ENCODE measurements around the gene IFI44. TPM values are rescaled to one million over a fixed set of nuclear protein-coding genes. Genes with fewer than 3 reads are reported as not detected.

Gene IFI44
- total and polyA plus RNA-seq, 2 donors (not counting 1 experiment from before 2014, with no cell fraction given) = 6.2 to 6.9 TPM

GRCh38 chr1:78633209-78633608 is 16.4 kb upstream of the IFI44 start:
- H3K4me3 ChIP-seq (ENCODE audit: control extremely low read depth in 1 of 5, extremely low read depth in 1 of 5, insufficient read depth in 1 of 5, low read depth in 2 of 5, low read length in 4 of 5) = no peak overlapping the region
- H2AFZ ChIP-seq (ENCODE audit: insufficient read depth, low read depth, low read length, poor library complexity, severe bottlenecking) = no peak overlapping the region
- 100% methylated on average over 4 of the region's 4 CpGs for WGBS (ENCODE audit: insufficient coverage)
- no peak overlapping the region for H3K27ac ChIP-seq (ENCODE audit: low read length in 2 of 2)
- Mint-ChIP-seq H3K27me3 (no peaks in the 10 kb centered on the region), H3K4me1 (no peaks in the 10 kb centered on the region), H3K4me3 (no peak overlapping the region), H3K9me3 (ENCODE audit: insufficient read depth) (peaks cover 2% of the 10 kb centered on the region), H3K27ac (no peak overlapping the region)
- no peak overlapping the region for H3K9ac ChIP-seq (ENCODE audit: low read length)
- no peaks in the 10 kb centered on the region for H3K79me2 ChIP-seq (ENCODE audit: control insufficient read depth, insufficient read depth, low read length)
- DNase-seq (no peak), ATAC-seq (ENCODE audit: low read depth) (no peak)
- CTCF ChIA-PET = no interaction called here
- POLR2A ChIA-PET = no interaction called here
- no peaks in the 10 kb centered on the region for H3K9me3 ChIP-seq (ENCODE audit: control extremely low read depth in 1 of 3, control insufficient read depth in 2 of 3, insufficient read depth in 1 of 3, low read length in 2 of 3)
- H3K4me1 ChIP-seq (ENCODE audit: control insufficient read depth in 2 of 2, insufficient read depth in 2 of 2, low read length in 2 of 2) = no peaks in the 10 kb centered on the region
- no peaks in the 10 kb centered on the region for H3K36me3 ChIP-seq (replicated peaks in 1 of 2; ENCODE audit: control extremely low read depth in 1 of 2, control insufficient read depth in 1 of 2, extremely low read depth in 1 of 2, insufficient read depth in 2 of 2, low read length in 1 of 2)
- H4K20me1 ChIP-seq (ENCODE audit: control insufficient read depth, insufficient read depth, low read length, poor library complexity, severe bottlenecking) = no peaks in the 10 kb centered on the region
- no peak overlapping the region for H3K4me2 ChIP-seq (replicated peaks; ENCODE audit: low read depth, low read length, poor library complexity, severe bottlenecking)
- H3K27me3 ChIP-seq (replicated peaks in 1 of 4; ENCODE audit: control extremely low read depth in 1 of 4, control insufficient read depth in 3 of 4, insufficient read depth in 4 of 4, low read length in 3 of 4) = no peaks in the 10 kb centered on the region
- intact Hi-C loops (cut with micrococcal nuclease) = no loop called here
- TF ChIP-seq CTCF (IDR thresholded peaks at IDR 0.05) = no peak
- TF ChIP-seq EZH2 (IDR thresholded peaks at IDR 0.05; ENCODE audit: borderline replicate concordance, insufficient read depth, low read depth, low read length, poor library complexity, severe bottlenecking) = no peak

- ATAC-seq (ENCODE audit: low read depth) = no peak
- H3K4me3 ChIP-seq (ENCODE audit: control extremely low read depth in 1 of 5, extremely low read depth in 1 of 5, insufficient read depth in 1 of 5, low read depth in 2 of 5, low read length in 4 of 5) = no peak overlapping the region
- H3K27me3 ChIP-seq (replicated peaks in 1 of 4; ENCODE audit: control extremely low read depth in 1 of 4, control insufficient read depth in 3 of 4, insufficient read depth in 4 of 4, low read length in 3 of 4) = no peaks in the 10 kb centered on the region
- Mint-ChIP-seq H3K27me3 (no peaks in the 10 kb centered on the region), H3K9me3 (ENCODE audit: insufficient read depth) (no peaks in the 10 kb centered on the region), H3K4me1 (peaks cover 4% of the 10 kb centered on the region), H3K27ac (no peak overlapping the region), H3K4me3 (no peak overlapping the region)
- no peak overlapping the region for H3K9ac ChIP-seq (ENCODE audit: low read length)
- ChIA-PET POLR2A (no interaction called here), CTCF (no interaction called here)
- no peaks in the 10 kb centered on the region for H3K79me2 ChIP-seq (ENCODE audit: control insufficient read depth, insufficient read depth, low read length)
- TF ChIP-seq EZH2 (IDR thresholded peaks at IDR 0.05; ENCODE audit: borderline replicate concordance, insufficient read depth, low read depth, low read length, poor library complexity, severe bottlenecking) (no peak), CTCF (IDR thresholded peaks at IDR 0.05) (no peak)
- WGBS (ENCODE audit: insufficient coverage) = no CpG with 5 or more reads among the region's 1 CpG
- H3K27ac ChIP-seq (ENCODE audit: low read length in 2 of 2) = no peak overlapping the region
- no peak overlapping the region for H2AFZ ChIP-seq (ENCODE audit: insufficient read depth, low read depth, low read length, poor library complexity, severe bottlenecking)
- intact Hi-C loops (cut with micrococcal nuclease) = no loop called here
- DNase-seq = no peak
- no peaks in the 10 kb centered on the region for H3K36me3 ChIP-seq (replicated peaks in 1 of 2; ENCODE audit: control extremely low read depth in 1 of 2, control insufficient read depth in 1 of 2, extremely low read depth in 1 of 2, insufficient read depth in 2 of 2, low read length in 1 of 2)
- peaks cover 0 to 5% of the 10 kb centered on the region in 2 donors for H3K4me1 ChIP-seq (ENCODE audit: control insufficient read depth in 2 of 2, insufficient read depth in 2 of 2, low read length in 2 of 2)
- H4K20me1 ChIP-seq (ENCODE audit: control insufficient read depth, insufficient read depth, low read length, poor library complexity, severe bottlenecking) = no peaks in the 10 kb centered on the region
- no peak overlapping the region for H3K4me2 ChIP-seq (replicated peaks; ENCODE audit: low read depth, low read length, poor library complexity, severe bottlenecking)
- no peaks in the 10 kb centered on the region for H3K9me3 ChIP-seq (ENCODE audit: control extremely low read depth in 1 of 3, control insufficient read depth in 2 of 3, insufficient read depth in 1 of 3, low read length in 2 of 3)
Measured at GRCh38 chr1:78640462-78640861, 9.2 kb upstream of the IFI44 start.
